HepG2 (cell line): ENCODE data around the gene SNAI3. TPM values are rescaled to one million over a fixed set of nuclear protein-coding genes. Genes with fewer than 3 reads are reported as not detected.

ENCODE experiments used
- ATAC-seq: fragments of 200-7000 bp; cut with Tn5 transposase; 3 replicates; pipeline ENCODE4 v1.9.1; 2020; ENCODE audit warnings: mild to moderate bottlenecking, moderate library complexity
- BruUV-seq: library from RNA; stranded (reverse); fragments of 400-500 nt; replicated peaks from 2 replicates; lab custom pipeline; 2021; lab: Mats Ljungman, UMichigan
- CTCF ChIA-PET: fragments of 300-600 bp; formaldehyde crosslinking; extraction: SDS; loops from one replicate; lab custom pipeline; 2021; ENCODE audit warnings: low total read pairs, inconsistent platforms, low intra/inter-chr PET ratio; lab: Yijun Ruan, JAX
- POLR2A ChIA-PET: fragments of 350-600 bp; sonication (Branson Sonifier 250); formaldehyde crosslinking; loops from one replicate; lab custom pipeline; 2020; ENCODE audit warnings: antibody characterized with exemption, inconsistent platforms; lab: Yijun Ruan, JAX
- DNase-seq: peaks from one replicate; pipeline ENCODE4 v3.0.0-alpha.2; 2015; ENCODE audit warnings: low spot score
- FAIRE-seq: peaks from 3 replicates; lab custom pipeline; 2011; peaks lifted over from hg19 to GRCh38; lab: Jason Lieb, UNC
- H2AFZ ChIP-seq: one replicate; pipeline ENCODE4 v1.6.1; 2011; ENCODE audit warnings: low read length, inconsistent platforms
- H3K27ac ChIP-seq: fragments of 300-600 bp; 3 replicates; pipeline ENCODE4 v1.8.0; 2011; ENCODE audit warnings: mixed run types, mild to moderate bottlenecking, mixed read lengths, low read length, inconsistent platforms; ENCODE audit not compliant: insufficient read depth; ENCODE audit errors: extremely low read length
- H3K27me3 ChIP-seq, 2 experiments: fragments of 200-600 bp in 1 of 2; 2 replicates in 1 of 2; 3 replicates in 1 of 2; pipeline versions ENCODE4 v1.6.0 to v1.8.0; 2011; ENCODE audit warnings: low read length in 2 of 2, mild to moderate bottlenecking in 2 of 2, moderate library complexity in 2 of 2, inconsistent platforms in 1 of 2; ENCODE audit not compliant: insufficient read depth in 2 of 2, control insufficient read depth in 1 of 2
- H3K36me3 ChIP-seq, 2 experiments: fragments of 200-600 bp in 1 of 2; replicated peaks in 1 of 2; 2 replicates in 1 of 2; 3 replicates in 1 of 2; pipeline versions ENCODE4 v1.5.1 to v1.8.0; 2011; ENCODE audit warnings: low read length in 2 of 2, inconsistent platforms in 1 of 2; ENCODE audit not compliant: insufficient read depth in 2 of 2, control insufficient read depth in 1 of 2
- H3K4me1 ChIP-seq: 2 replicates; pipeline ENCODE4 v1.5.1; 2012; ENCODE audit warnings: low read length, inconsistent platforms; ENCODE audit not compliant: insufficient read depth
- H3K4me2 ChIP-seq: 2 replicates; pipeline ENCODE4 v1.6.0; 2011; ENCODE audit warnings: low read depth, low read length, inconsistent platforms
- H3K4me3 ChIP-seq, 3 experiments: fragments of 200-600 bp in 1 of 3; sonication (generic), shearing (Covaris generic) in 1 of 3; replicated peaks in 1 of 3; 2 replicates each; pipeline ENCODE4 v1.5.1; 2011 to 2016; ENCODE audit warnings: low read length in 3 of 3, inconsistent platforms in 2 of 3, low read depth in 2 of 3, mild to moderate bottlenecking in 2 of 3, control low read depth in 1 of 3, mixed read lengths in 1 of 3; ENCODE audit not compliant: insufficient read depth in 1 of 3
- H3K79me2 ChIP-seq: one replicate; pipeline ENCODE4 v1.6.1; 2011; ENCODE audit warnings: low read length, inconsistent platforms; ENCODE audit not compliant: insufficient read depth
- H3K9ac ChIP-seq: 2 replicates; pipeline ENCODE4 v1.6.0; 2011; ENCODE audit warnings: mild to moderate bottlenecking, low read depth, low read length, inconsistent platforms; ENCODE audit not compliant: insufficient read depth
- H3K9me3 ChIP-seq: 2 replicates; pipeline ENCODE4 v1.5.1; 2012; ENCODE audit warnings: mild to moderate bottlenecking, low read length
- H4K20me1 ChIP-seq: 2 replicates; pipeline ENCODE4 v1.6.0; 2011; ENCODE audit warnings: inconsistent platforms, mild to moderate bottlenecking, low read length, moderate library complexity; ENCODE audit not compliant: insufficient read depth
- BCL3 ChIP-seq: sonication (generic); formaldehyde crosslinking; IDR thresholded peaks from 2 replicates; pipeline ENCODE4 v1.5.1; 2020; ENCODE audit warnings: mild to moderate bottlenecking, missing genetic modification reagents, moderate library complexity
- CCAR2 ChIP-seq: fragments of 200-400 bp; formaldehyde crosslinking; optimal IDR thresholded peaks from 2 replicates; pipeline ENCODE3; 2018; ENCODE audit warnings: low read depth, mild to moderate bottlenecking, low read length, moderate library complexity
- CREM ChIP-seq, 2 experiments: sonication (generic) in 1 of 2; formaldehyde crosslinking in 1 of 2; IDR thresholded peaks; 2 replicates each; pipeline versions ENCODE4 v1.4.0 to v1.6.1; 2016 to 2020; ENCODE audit warnings: antibody characterized with exemption in 1 of 2, mild to moderate bottlenecking in 1 of 2, missing genetic modification reagents in 1 of 2
- FOXM1 ChIP-seq: sonication (generic); formaldehyde crosslinking; IDR thresholded peaks from 2 replicates; pipeline ENCODE4 v1.5.0; 2020; ENCODE audit warnings: missing genetic modification reagents
- GATAD2A ChIP-seq: IDR thresholded peaks from 2 replicates; pipeline ENCODE4 v1.6.1; 2016
- JUND ChIP-seq: sonication (generic); formaldehyde crosslinking; IDR thresholded peaks from 2 replicates; pipeline ENCODE4 v1.8.0; 2022; ENCODE audit warnings: mild to moderate bottlenecking, missing genetic modification reagents
- KLF12 ChIP-seq: sonication (generic); formaldehyde crosslinking; IDR thresholded peaks from 2 replicates; pipeline ENCODE4 v1.4.0; 2020; ENCODE audit warnings: missing genetic modification reagents, borderline replicate concordance
- PRDM10 ChIP-seq: sonication (generic); formaldehyde crosslinking; IDR thresholded peaks from 2 replicates; pipeline ENCODE4 v1.4.0; 2020; ENCODE audit warnings: low read depth, missing genetic modification reagents
- UBTF ChIP-seq: sonication (generic); formaldehyde crosslinking; IDR thresholded peaks from 2 replicates; pipeline ENCODE4 v1.4.0; 2020; ENCODE audit warnings: mild to moderate bottlenecking, missing genetic modification reagents
- ZBTB14 ChIP-seq: sonication (generic); formaldehyde crosslinking; IDR thresholded peaks from 2 replicates; pipeline ENCODE4 v1.4.0; 2020; ENCODE audit warnings: missing genetic modification reagents
- ZZZ3 ChIP-seq: sonication (generic); formaldehyde crosslinking; IDR thresholded peaks from 2 replicates; pipeline ENCODE4 v1.4.0; 2020; ENCODE audit warnings: missing genetic modification reagents, mild to moderate bottlenecking, borderline replicate concordance
- WGBS: methylation state at CpG from one replicate; pipeline ENCODE4 v1.1.6; 2017; ENCODE audit warnings: low lambda C conversion rate; 5-methylcytosine and 5-hydroxymethylcytosine counted together
- in situ Hi-C: cut with HindIII; loops from 2 replicates; pipeline ENCODE4 v1.10.0; 2017; ENCODE audit warnings: low pct_unique_long_range_greater_than_20kb; ENCODE audit not compliant: extremely low pct_ligation_motif_present
- intact Hi-C: fragments of 100-400 bp; cut with micrococcal nuclease; formaldehyde crosslinking; loops from one replicate; pipeline ENCODE4 v1.10.0; 2022; ENCODE audit not compliant: unreplicated experiment
- polyA plus RNA-seq, 8 experiments: library from polyadenylated mRNA; depleted of rRNA in 3 of 8; stranded (reverse) in 7 of 8; unstranded in 1 of 8; fragments of >200 nt; fragmentation: Illumina TruSeq in 4 of 8; extraction: Trizol in 4 of 8; gene quantifications; 2 replicates each; pipeline versions ENCODE4 v1.2.1 to v1.2.3, GENCODE V29; 2011 to 2016; ENCODE audit warnings: low read depth in 4 of 8, missing spikeins in 1 of 8, mixed read lengths in 1 of 8; ENCODE audit not compliant: insufficient read depth in 1 of 8
- total RNA-seq, 5 experiments: library from RNA; depleted of rRNA; stranded (reverse); fragments of >200 nt; fragmentation: Illumina TruSeq; extraction: Trizol; gene quantifications; 2 replicates each; pipeline ENCODE4 v1.2.3, GENCODE V29; 2016; ENCODE audit warnings: low read depth in 1 of 5
- TF ChIP-seq, protein P1 (sequence below): sonication (generic); formaldehyde crosslinking; IDR thresholded peaks from 2 replicates; pipeline ENCODE4 v1.4.0; 2020; ENCODE audit warnings: missing genetic modification reagents, borderline replicate concordance

SNAI3 gene
- total and polyA plus RNA-seq, 2 of the 13 experiments (the other 11 are each of a cell fraction or from before 2014, with no cell fraction given), result 0.09 to 0.18 TPM

DNA sequence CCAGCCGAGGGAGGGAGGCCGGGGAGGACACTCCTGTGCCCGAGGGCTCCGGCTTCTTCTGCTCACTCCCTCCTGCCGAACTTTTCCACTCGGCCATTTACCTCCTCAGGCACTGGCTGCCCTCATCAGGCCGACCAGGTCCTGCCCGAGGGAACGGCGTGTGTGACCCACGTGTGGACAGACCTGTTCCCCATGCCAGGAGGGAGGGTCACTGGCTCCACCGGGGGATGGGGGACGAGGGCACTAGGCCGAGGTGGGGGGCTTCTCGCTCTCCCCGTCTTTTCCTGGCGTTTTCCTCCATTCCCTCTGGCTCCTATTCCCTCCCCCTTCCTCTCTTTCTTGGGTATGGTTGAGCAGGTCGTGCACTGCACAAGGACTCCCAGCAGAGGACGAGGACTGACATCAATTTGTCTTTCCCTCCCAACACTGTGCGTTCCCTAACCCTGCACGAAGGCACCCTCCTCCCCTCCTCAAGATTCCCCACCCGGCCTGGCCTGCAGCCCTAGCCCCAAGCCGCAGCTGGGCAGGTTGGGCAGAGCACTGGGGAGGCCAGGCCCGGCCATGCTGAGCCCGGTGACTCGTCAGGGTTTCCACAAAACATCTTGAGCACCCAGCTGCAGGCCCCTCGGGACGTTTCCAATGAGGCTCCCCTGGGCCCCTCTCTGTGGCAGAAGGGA is 51.2 kb downstream of the SNAI3 start:
- H3K9me3 ChIP-seq, result no peaks in the 10 kb centered on the region
- no peak overlapping the region for H3K4me2 ChIP-seq
- CTCF ChIA-PET, result no interaction called here
- peaks cover 16% of the 10 kb centered on the region for H3K4me1 ChIP-seq
- H3K9ac ChIP-seq, result no peak overlapping the region
- no peak overlapping the region for H2AFZ ChIP-seq
- POLR2A ChIA-PET, result no interaction called here
- WGBS, result 66% methylated on average over 28 of the region's 28 CpGs
- in situ Hi-C loops (no loop called here), intact Hi-C loops (no loop called here)
- no TSS peak for BruUV-seq
- FAIRE-seq (no peak), ATAC-seq (no peak), DNase-seq (no peak)
- H4K20me1 ChIP-seq, result peaks cover 3% of the 10 kb centered on the region; the same call in 1 of the 2 replicates
- no peak overlapping the region for H3K27ac ChIP-seq
- peaks cover 13 to 30% of the 10 kb centered on the region in 2 experiments; a peak in 4 of 5 replicates for H3K27me3 ChIP-seq
- H3K4me3 ChIP-seq, result no peak overlapping the region
- peaks cover 14 to 31% of the 10 kb centered on the region in 2 experiments; a peak in 4 of 5 replicates for H3K36me3 ChIP-seq
- no peaks in the 10 kb centered on the region for H3K79me2 ChIP-seq
- TF ChIP-seq CCAR2 (no peak), CREM (IDR thresholded peaks at IDR 0.05) (no peak), CREM (CRISPR knock-in tag; IDR thresholded peaks at IDR 0.05) (no peak), GATAD2A (CRISPR knock-in tag) (no peak), ZBTB14 (CRISPR knock-in tag) (no peak), PRDM10 (CRISPR knock-in tag) (no peak), UBTF (CRISPR knock-in tag) (no peak), KLF12 (CRISPR knock-in tag) (no peak), FOXM1 (CRISPR knock-in tag) (no peak), BCL3 (no peak), ZZZ3 (no peak), JUND (CRISPR knock-in tag) (no peak)
- TF ChIP-seq, protein P1, sequence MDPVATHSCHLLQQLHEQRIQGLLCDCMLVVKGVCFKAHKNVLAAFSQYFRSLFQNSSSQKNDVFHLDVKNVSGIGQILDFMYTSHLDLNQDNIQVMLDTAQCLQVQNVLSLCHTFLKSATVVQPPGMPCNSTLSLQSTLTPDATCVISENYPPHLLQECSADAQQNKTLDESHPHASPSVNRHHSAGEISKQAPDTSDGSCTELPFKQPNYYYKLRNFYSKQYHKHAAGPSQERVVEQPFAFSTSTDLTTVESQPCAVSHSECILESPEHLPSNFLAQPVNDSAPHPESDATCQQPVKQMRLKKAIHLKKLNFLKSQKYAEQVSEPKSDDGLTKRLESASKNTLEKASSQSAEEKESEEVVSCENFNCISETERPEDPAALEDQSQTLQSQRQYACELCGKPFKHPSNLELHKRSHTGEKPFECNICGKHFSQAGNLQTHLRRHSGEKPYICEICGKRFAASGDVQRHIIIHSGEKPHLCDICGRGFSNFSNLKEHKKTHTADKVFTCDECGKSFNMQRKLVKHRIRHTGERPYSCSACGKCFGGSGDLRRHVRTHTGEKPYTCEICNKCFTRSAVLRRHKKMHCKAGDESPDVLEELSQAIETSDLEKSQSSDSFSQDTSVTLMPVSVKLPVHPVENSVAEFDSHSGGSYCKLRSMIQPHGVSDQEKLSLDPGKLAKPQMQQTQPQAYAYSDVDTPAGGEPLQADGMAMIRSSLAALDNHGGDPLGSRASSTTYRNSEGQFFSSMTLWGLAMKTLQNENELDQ (CRISPR knock-in tag), result no peak
